CD4-positive, alpha-beta memory T cell (primary cell): ENCODE measurements around the gene ADAMTS12. TPM values are rescaled to one million over a fixed set of nuclear protein-coding genes. Genes with fewer than 3 reads are reported as not detected.

Source experiments
- CTCF ChIA-PET: fragments of 350-600 bp; sonication (Branson Sonifier 250); formaldehyde crosslinking; loops from one replicate; lab custom pipeline; 2021; ENCODE audit warnings: inconsistent platforms; ENCODE audit not compliant: partially characterized antibody; lab: Charles Lee
- POLR2A ChIA-PET: fragments of 350-600 bp; sonication (Branson Sonifier 250); formaldehyde crosslinking; loops from one replicate; lab custom pipeline; 2021; ENCODE audit not compliant: partially characterized antibody; lab: Charles Lee
- DNase-seq, 5 donors: peaks; one replicate each; pipeline versions ENCODE4 v3.0.0 to v3.0.0-alpha.2; 2020 to 2022; ENCODE audit warnings: mixed read lengths in 1 of 5
- H3K27ac ChIP-seq: one replicate; pipeline ENCODE4 v1.7.0; 2013; ENCODE audit warnings: low read depth, low read length
- H3K27me3 ChIP-seq: 2 replicates; pipeline ENCODE4 v1.7.0; 2013; ENCODE audit warnings: mild to moderate bottlenecking, low read length, moderate library complexity; ENCODE audit not compliant: insufficient read depth
- H3K36me3 ChIP-seq: 2 replicates; pipeline ENCODE4 v1.7.0; 2013; ENCODE audit warnings: mild to moderate bottlenecking, low read length, moderate library complexity; ENCODE audit not compliant: insufficient read depth
- H3K4me1 ChIP-seq: 2 replicates; pipeline ENCODE4 v1.7.0; 2013; ENCODE audit warnings: mild to moderate bottlenecking, low read length, moderate library complexity; ENCODE audit not compliant: insufficient read depth
- H3K4me3 ChIP-seq, 2 donors: one replicate each; pipeline ENCODE4 v1.7.0; 2013; ENCODE audit warnings: low read length in 2 of 2, mild to moderate bottlenecking in 1 of 2
- H3K9me3 ChIP-seq, 2 donors: one replicate each; pipeline ENCODE4 v1.7.0; 2013; ENCODE audit warnings: low read length in 2 of 2, control low read depth in 1 of 2; ENCODE audit not compliant: control insufficient read depth in 1 of 2
- H3K27ac Mint-ChIP-seq, 7 donors: one replicate each; pipeline ENCODE4 v1.8.0; 2020 to 2021; ENCODE audit warnings: mixed read lengths in 7 of 7, mild to moderate bottlenecking in 6 of 7, inconsistent platforms in 3 of 7, moderate library complexity in 3 of 7
- H3K27me3 Mint-ChIP-seq, 2 donors: one replicate each; pipeline ENCODE4 v1.8.0; 2020 to 2021; ENCODE audit warnings: mixed read lengths in 2 of 2
- H3K36me3 Mint-ChIP-seq, 2 donors: one replicate each; pipeline ENCODE4 v1.8.0; 2020 to 2021; ENCODE audit warnings: mixed read lengths in 2 of 2, inconsistent platforms in 1 of 2, mild to moderate bottlenecking in 1 of 2
- H3K4me1 Mint-ChIP-seq, 4 donors: one replicate each; pipeline ENCODE4 v1.8.0; 2020 to 2021; ENCODE audit warnings: mixed read lengths in 4 of 4, mild to moderate bottlenecking in 1 of 4
- H3K4me3 Mint-ChIP-seq, 8 donors: one replicate each; pipeline ENCODE4 v1.8.0; 2020 to 2021; ENCODE audit warnings: mixed read lengths in 8 of 8, mild to moderate bottlenecking in 7 of 8, moderate library complexity in 6 of 8, inconsistent platforms in 3 of 8
- H3K9me3 Mint-ChIP-seq, 8 donors: one replicate each; pipeline ENCODE4 v1.8.0; 2020 to 2021; ENCODE audit warnings: mixed read lengths in 8 of 8, mild to moderate bottlenecking in 5 of 8, inconsistent platforms in 3 of 8, moderate library complexity in 1 of 8
- intact Hi-C: fragments of 100-400 bp; cut with micrococcal nuclease; formaldehyde crosslinking; loops from one replicate; pipeline ENCODE4 v1.15.1; 2023
- polyA plus RNA-seq, 2 donors: library from polyadenylated mRNA; unstranded; fragments of 300-500 nt; fragmentation: Illumina TruSeq; gene quantifications; one replicate each; pipeline ENCODE4 v1.2.3, GENCODE V29; 2021
- total RNA-seq, 2 experiments: library from RNA; stranded (reverse); gene quantifications; one replicate each; pipeline ENCODE4 v1.2.3, GENCODE V29; 2021

ADAMTS12 gene
- total and polyA plus RNA-seq, 4 experiments from 2014 or later, result 0.17 TPM; not detected in 3

GRCh38 chr5:33641744-33642505 is 249.9 kb downstream of the ADAMTS12 start:
- intact Hi-C loops, result no loop called here
- Histone ChIP-seq H3K4me3 (no peak overlapping the region), H3K36me3 (no peaks in the 10 kb centered on the region), H3K9me3 (no peaks in the 10 kb centered on the region), H3K4me1 (no peaks in the 10 kb centered on the region), H3K27ac (no peak overlapping the region), H3K27me3 (no peaks in the 10 kb centered on the region)
- ChIA-PET POLR2A (no interaction called here), CTCF (no interaction called here)
- Mint-ChIP-seq H3K9me3 (peaks cover 0 to 11% (median 4%) of the 10 kb centered on the region in 8 donors), H3K27ac (peak overlapping the region in 6 of 7 donors; percentile 9 to 81 (median 47)), H3K27me3 (peaks cover 0 to 2% of the 10 kb centered on the region in 2 donors), H3K4me1 (peaks cover 4 to 17% (median 10%) of the 10 kb centered on the region in 4 donors), H3K36me3 (no peaks in the 10 kb centered on the region), H3K4me3 (peak overlapping the region in 4 of 8 donors; percentile 14 to 55 (median 24))
- DNase-seq, result peak; percentile 30 to 61 (median 50)

GRCh38 chr5:33639474-33639873 is 252.3 kb downstream of the ADAMTS12 start:
- H3K9me3 ChIP-seq, result no peaks in the 10 kb centered on the region
- CTCF ChIA-PET, result no interaction called here

GRCh38 chr5:33637011-33637410 is 254.8 kb downstream of the ADAMTS12 start:
- POLR2A ChIA-PET, result no interaction called here
- H3K4me3 ChIP-seq, result no peak overlapping the region
- Mint-ChIP-seq H3K27ac (no peak overlapping the region), H3K4me3 (no peak overlapping the region), H3K36me3 (no peaks in the 10 kb centered on the region), H3K9me3 (peaks cover 0 to 8% (median 0%) of the 10 kb centered on the region in 8 donors), H3K27me3 (peaks cover 0 to 2% of the 10 kb centered on the region in 2 donors), H3K4me1 (peaks cover 0 to 5% (median 3%) of the 10 kb centered on the region in 4 donors)
- DNase-seq, result no peak
- no peaks in the 10 kb centered on the region for H3K4me1 ChIP-seq
- intact Hi-C loops, result no loop called here
- H3K9me3 ChIP-seq, result no peaks in the 10 kb centered on the region
- H3K36me3 ChIP-seq, result no peaks in the 10 kb centered on the region
- H3K27me3 ChIP-seq, result no peaks in the 10 kb centered on the region
- H3K27ac ChIP-seq, result no peak overlapping the region
- CTCF ChIA-PET, result interaction anchor here (1.3 kb wide), 1 partner anchor 12 kb away, joined by 3 read pairs; no protein-coding TSS in a partner anchor

More at GRCh38 chr5:33639474-33639873, 252.3 kb downstream of the ADAMTS12 start:
- Mint-ChIP-seq H3K27me3 (peaks cover 0 to 2% of the 10 kb centered on the region in 2 donors), H3K36me3 (no peaks in the 10 kb centered on the region), H3K4me3 (no peak overlapping the region), H3K27ac (no peak overlapping the region), H3K4me1 (peaks cover 4 to 17% (median 10%) of the 10 kb centered on the region in 4 donors), H3K9me3 (peaks cover 0 to 7% (median 1%) of the 10 kb centered on the region in 8 donors)
- H3K4me3 ChIP-seq, result no peak overlapping the region
- no peaks in the 10 kb centered on the region for H3K36me3 ChIP-seq
- no peak overlapping the region for H3K27ac ChIP-seq
- H3K27me3 ChIP-seq, result no peaks in the 10 kb centered on the region
- no peak for DNase-seq
- intact Hi-C loops, result no loop called here
- POLR2A ChIA-PET, result no interaction called here
- no peaks in the 10 kb centered on the region for H3K4me1 ChIP-seq

GRCh38 chr5:33635582-33635981 is 256.2 kb downstream of the ADAMTS12 start:
- no peaks in the 10 kb centered on the region for H3K27me3 ChIP-seq
- ChIA-PET POLR2A (no interaction called here), CTCF (no interaction called here)
- H3K9me3 ChIP-seq, result no peaks in the 10 kb centered on the region
- no peaks in the 10 kb centered on the region for H3K36me3 ChIP-seq
- Mint-ChIP-seq H3K4me1 (no peaks in the 10 kb centered on the region), H3K27ac (no peak overlapping the region), H3K9me3 (peaks cover 0 to 12% (median 1%) of the 10 kb centered on the region in 8 donors), H3K36me3 (no peaks in the 10 kb centered on the region), H3K4me3 (no peak overlapping the region), H3K27me3 (peaks cover 0 to 5% of the 10 kb centered on the region in 2 donors)
- intact Hi-C loops, result no loop called here
- H3K4me1 ChIP-seq, result no peaks in the 10 kb centered on the region
- no peak for DNase-seq
- H3K27ac ChIP-seq, result no peak overlapping the region
- no peak overlapping the region for H3K4me3 ChIP-seq

- Mint-ChIP-seq H3K4me3 (no peak overlapping the region), H3K27me3 (peaks cover 0 to 7% of the 10 kb centered on the region in 2 donors), H3K36me3 (no peaks in the 10 kb centered on the region), H3K27ac (no peak overlapping the region), H3K4me1 (no peaks in the 10 kb centered on the region), H3K9me3 (peaks cover 0 to 12% (median 1%) of the 10 kb centered on the region in 8 donors)
- Histone ChIP-seq H3K27me3 (no peaks in the 10 kb centered on the region), H3K36me3 (no peaks in the 10 kb centered on the region), H3K27ac (no peak overlapping the region), H3K4me3 (no peak overlapping the region), H3K9me3 (no peaks in the 10 kb centered on the region), H3K4me1 (no peaks in the 10 kb centered on the region)
- intact Hi-C loops, result no loop called here
- DNase-seq, result no peak
- POLR2A ChIA-PET, result no interaction called here
- CTCF ChIA-PET, result no interaction called here
Observed at GRCh38 chr5:33633699-33634098, 258.1 kb downstream of the ADAMTS12 start.

GRCh38 chr5:33631786-33632185 is 260.0 kb downstream of the ADAMTS12 start:
- CTCF ChIA-PET, result interaction anchor here (1.4 kb wide), 1 partner anchor 20 kb away, joined by 3 read pairs; no protein-coding TSS in a partner anchor
- peaks cover 0 to 4% of the 10 kb centered on the region in 2 donors for H3K27me3 Mint-ChIP-seq
- H3K36me3 ChIP-seq, result no peaks in the 10 kb centered on the region
- no peak overlapping the region for H3K27ac Mint-ChIP-seq
- POLR2A ChIA-PET, result no interaction called here
- no peaks in the 10 kb centered on the region for H3K27me3 ChIP-seq
- H3K4me1 Mint-ChIP-seq, result no peaks in the 10 kb centered on the region
- H3K27ac ChIP-seq, result no peak overlapping the region
- H3K9me3 Mint-ChIP-seq, result peaks cover 0 to 12% (median 1%) of the 10 kb centered on the region in 8 donors
- no peak overlapping the region for H3K4me3 ChIP-seq
- H3K4me3 Mint-ChIP-seq, result no peak overlapping the region
- H3K36me3 Mint-ChIP-seq, result no peaks in the 10 kb centered on the region
- DNase-seq, result no peak
- H3K9me3 ChIP-seq, result no peaks in the 10 kb centered on the region
- H3K4me1 ChIP-seq, result no peaks in the 10 kb centered on the region
- intact Hi-C loops, result no loop called here

GRCh38 chr5:33631139-33631538 is 260.7 kb downstream of the ADAMTS12 start:
- DNase-seq, result no peak
- H3K27me3 ChIP-seq, result no peaks in the 10 kb centered on the region
- Mint-ChIP-seq H3K4me1 (no peaks in the 10 kb centered on the region), H3K27ac (no peak overlapping the region), H3K4me3 (no peak overlapping the region), H3K9me3 (peaks cover 0 to 12% (median 1%) of the 10 kb centered on the region in 8 donors), H3K36me3 (no peaks in the 10 kb centered on the region), H3K27me3 (peaks cover 0 to 4% of the 10 kb centered on the region in 2 donors)
- H3K4me3 ChIP-seq, result no peak overlapping the region
- H3K4me1 ChIP-seq, result no peaks in the 10 kb centered on the region
- intact Hi-C loops, result no loop called here
- no peaks in the 10 kb centered on the region for H3K36me3 ChIP-seq
- CTCF ChIA-PET, result interaction anchor here (1.4 kb wide), 1 partner anchor 21 kb away, joined by 3 read pairs; no protein-coding TSS in a partner anchor
- no peak overlapping the region for H3K27ac ChIP-seq
- H3K9me3 ChIP-seq, result no peaks in the 10 kb centered on the region
- POLR2A ChIA-PET, result no interaction called here
